ENCODE measurements around the gene TXNRD2. TPM values are rescaled to one million over a fixed set of nuclear protein-coding genes. Genes with fewer than 3 reads are reported as not detected.

Gene TXNRD2
- total and polyA plus RNA-seq, 2 experiments from 2014 or later, result 11.2 to 12.4 TPM

DNA sequence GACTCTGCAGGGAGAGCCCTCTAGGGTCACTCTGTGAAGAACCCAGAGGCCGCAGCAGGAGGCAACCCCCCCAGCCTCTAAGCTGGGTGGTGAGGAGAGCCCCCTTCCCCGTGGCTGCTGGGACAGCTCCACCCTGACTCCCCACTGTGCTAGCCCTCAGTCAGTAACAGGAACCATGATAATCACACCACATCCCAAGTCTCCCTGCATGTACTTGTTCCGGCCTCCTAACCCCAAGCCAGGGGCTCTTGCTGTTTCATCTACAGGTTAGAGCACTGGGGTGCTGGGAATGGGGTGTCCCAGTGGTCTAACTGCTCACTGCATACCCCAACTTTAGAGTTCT is 48.1 kb upstream of the TXNRD2 start:
- Mint-ChIP-seq H3K27me3 (ENCODE audit: insufficient read depth, low read depth, poor library complexity) (peaks cover 9% of the 10 kb centered on the region), H3K9me3 (no peaks in the 10 kb centered on the region), H3K27ac (no peak overlapping the region), H3K4me1 (peaks cover 3% of the 10 kb centered on the region; the same call in 2 of the 3 replicates), H3K4me3 (no peak overlapping the region), H3K36me3 (ENCODE audit: low read depth) (no peaks in the 10 kb centered on the region)
- no peak overlapping the region for H3K4me2 ChIP-seq
- no peak overlapping the region for H3K4me3 ChIP-seq
- no peak for ATAC-seq
- peaks cover 8% of the 10 kb centered on the region; the same call in 1 of the 2 replicates for H3K4me1 ChIP-seq (ENCODE audit: insufficient read depth)
- peaks cover 9% of the 10 kb centered on the region for H3K79me2 ChIP-seq (replicated peaks; ENCODE audit: insufficient read depth)
- no peaks in the 10 kb centered on the region for H4K20me1 ChIP-seq (replicated peaks; ENCODE audit: insufficient read depth)
- no peak for DNase-seq (ENCODE audit: low spot score)
- no peak overlapping the region for H2AFZ ChIP-seq
- no peaks in the 10 kb centered on the region for H3K9me2 ChIP-seq (ENCODE audit: insufficient read depth)
- no peak for TF ChIP-seq EZH2phosphoT487 (IDR thresholded peaks at IDR 0.05; ENCODE audit: unreplicated experiment)
- TF ChIP-seq NANOG (IDR thresholded peaks at IDR 0.05; ENCODE audit: borderline replicate concordance), result no peak
- TF ChIP-seq, protein P1, sequence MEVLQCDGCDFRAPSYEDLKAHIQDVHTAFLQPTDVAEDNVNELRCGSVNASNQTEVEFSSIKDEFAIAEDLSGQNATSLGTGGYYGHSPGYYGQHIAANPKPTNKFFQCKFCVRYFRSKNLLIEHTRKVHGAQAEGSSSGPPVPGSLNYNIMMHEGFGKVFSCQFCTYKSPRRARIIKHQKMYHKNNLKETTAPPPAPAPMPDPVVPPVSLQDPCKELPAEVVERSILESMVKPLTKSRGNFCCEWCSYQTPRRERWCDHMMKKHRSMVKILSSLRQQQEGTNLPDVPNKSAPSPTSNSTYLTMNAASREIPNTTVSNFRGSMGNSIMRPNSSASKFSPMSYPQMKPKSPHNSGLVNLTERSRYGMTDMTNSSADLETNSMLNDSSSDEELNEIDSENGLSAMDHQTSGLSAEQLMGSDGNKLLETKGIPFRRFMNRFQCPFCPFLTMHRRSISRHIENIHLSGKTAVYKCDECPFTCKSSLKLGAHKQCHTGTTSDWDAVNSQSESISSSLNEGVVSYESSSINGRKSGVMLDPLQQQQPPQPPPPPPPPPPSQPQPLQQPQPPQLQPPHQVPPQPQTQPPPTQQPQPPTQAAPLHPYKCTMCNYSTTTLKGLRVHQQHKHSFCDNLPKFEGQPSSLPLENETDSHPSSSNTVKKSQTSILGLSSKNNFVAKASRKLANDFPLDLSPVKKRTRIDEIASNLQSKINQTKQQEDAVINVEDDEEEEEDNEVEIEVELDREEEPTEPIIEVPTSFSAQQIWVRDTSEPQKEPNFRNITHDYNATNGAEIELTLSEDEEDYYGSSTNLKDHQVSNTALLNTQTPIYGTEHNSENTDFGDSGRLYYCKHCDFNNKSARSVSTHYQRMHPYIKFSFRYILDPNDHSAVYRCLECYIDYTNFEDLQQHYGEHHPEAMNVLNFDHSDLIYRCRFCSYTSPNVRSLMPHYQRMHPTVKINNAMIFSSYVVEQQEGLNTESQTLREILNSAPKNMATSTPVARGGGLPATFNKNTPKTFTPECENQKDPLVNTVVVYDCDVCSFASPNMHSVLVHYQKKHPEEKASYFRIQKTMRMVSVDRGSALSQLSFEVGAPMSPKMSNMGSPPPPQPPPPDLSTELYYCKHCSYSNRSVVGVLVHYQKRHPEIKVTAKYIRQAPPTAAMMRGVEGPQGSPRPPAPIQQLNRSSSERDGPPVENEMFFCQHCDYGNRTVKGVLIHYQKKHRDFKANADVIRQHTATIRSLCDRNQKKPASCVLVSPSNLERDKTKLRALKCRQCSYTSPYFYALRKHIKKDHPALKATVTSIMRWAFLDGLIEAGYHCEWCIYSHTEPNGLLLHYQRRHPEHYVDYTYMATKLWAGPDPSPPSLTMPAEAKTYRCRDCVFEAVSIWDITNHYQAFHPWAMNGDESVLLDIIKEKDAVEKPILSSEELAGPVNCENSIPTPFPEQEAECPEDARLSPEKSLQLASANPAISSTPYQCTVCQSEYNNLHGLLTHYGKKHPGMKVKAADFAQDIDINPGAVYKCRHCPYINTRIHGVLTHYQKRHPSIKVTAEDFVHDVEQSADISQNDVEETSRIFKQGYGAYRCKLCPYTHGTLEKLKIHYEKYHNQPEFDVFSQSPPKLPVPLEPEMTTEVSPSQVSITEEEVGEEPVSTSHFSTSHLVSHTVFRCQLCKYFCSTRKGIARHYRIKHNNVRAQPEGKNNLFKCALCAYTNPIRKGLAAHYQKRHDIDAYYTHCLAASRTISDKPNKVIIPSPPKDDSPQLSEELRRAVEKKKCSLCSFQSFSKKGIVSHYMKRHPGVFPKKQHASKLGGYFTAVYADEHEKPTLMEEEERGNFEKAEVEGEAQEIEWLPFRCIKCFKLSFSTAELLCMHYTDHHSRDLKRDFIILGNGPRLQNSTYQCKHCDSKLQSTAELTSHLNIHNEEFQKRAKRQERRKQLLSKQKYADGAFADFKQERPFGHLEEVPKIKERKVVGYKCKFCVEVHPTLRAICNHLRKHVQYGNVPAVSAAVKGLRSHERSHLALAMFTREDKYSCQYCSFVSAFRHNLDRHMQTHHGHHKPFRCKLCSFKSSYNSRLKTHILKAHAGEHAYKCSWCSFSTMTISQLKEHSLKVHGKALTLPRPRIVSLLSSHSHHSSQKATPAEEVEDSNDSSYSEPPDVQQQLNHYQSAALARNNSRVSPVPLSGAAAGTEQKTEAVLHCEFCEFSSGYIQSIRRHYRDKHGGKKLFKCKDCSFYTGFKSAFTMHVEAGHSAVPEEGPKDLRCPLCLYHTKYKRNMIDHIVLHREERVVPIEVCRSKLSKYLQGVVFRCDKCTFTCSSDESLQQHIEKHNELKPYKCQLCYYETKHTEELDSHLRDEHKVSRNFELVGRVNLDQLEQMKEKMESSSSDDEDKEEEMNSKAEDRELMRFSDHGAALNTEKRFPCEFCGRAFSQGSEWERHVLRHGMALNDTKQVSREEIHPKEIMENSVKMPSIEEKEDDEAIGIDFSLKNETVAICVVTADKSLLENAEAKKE (CRISPR knock-in tag; IDR thresholded peaks at IDR 0.05), result no peak
- TF ChIP-seq EZH2 (IDR thresholded peaks at IDR 0.05; ENCODE audit: low read depth, unreplicated experiment), result no peak
- no peak for TF ChIP-seq JUNB (IDR thresholded peaks at IDR 0.05; ENCODE audit: unreplicated experiment)
- TF ChIP-seq STAT1 (IDR thresholded peaks at IDR 0.05; ENCODE audit: unreplicated experiment), result no peak
- no peak for TF ChIP-seq ZNF331 (CRISPR knock-in tag; IDR thresholded peaks at IDR 0.05; ENCODE audit: low read depth)
- no peak for TF ChIP-seq POLR2AphosphoS5 (IDR thresholded peaks at IDR 0.05; ENCODE audit: low read depth)
- TF ChIP-seq, protein P2, sequence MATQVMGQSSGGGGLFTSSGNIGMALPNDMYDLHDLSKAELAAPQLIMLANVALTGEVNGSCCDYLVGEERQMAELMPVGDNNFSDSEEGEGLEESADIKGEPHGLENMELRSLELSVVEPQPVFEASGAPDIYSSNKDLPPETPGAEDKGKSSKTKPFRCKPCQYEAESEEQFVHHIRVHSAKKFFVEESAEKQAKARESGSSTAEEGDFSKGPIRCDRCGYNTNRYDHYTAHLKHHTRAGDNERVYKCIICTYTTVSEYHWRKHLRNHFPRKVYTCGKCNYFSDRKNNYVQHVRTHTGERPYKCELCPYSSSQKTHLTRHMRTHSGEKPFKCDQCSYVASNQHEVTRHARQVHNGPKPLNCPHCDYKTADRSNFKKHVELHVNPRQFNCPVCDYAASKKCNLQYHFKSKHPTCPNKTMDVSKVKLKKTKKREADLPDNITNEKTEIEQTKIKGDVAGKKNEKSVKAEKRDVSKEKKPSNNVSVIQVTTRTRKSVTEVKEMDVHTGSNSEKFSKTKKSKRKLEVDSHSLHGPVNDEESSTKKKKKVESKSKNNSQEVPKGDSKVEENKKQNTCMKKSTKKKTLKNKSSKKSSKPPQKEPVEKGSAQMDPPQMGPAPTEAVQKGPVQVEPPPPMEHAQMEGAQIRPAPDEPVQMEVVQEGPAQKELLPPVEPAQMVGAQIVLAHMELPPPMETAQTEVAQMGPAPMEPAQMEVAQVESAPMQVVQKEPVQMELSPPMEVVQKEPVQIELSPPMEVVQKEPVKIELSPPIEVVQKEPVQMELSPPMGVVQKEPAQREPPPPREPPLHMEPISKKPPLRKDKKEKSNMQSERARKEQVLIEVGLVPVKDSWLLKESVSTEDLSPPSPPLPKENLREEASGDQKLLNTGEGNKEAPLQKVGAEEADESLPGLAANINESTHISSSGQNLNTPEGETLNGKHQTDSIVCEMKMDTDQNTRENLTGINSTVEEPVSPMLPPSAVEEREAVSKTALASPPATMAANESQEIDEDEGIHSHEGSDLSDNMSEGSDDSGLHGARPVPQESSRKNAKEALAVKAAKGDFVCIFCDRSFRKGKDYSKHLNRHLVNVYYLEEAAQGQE (IDR thresholded peaks at IDR 0.05; ENCODE audit: unreplicated experiment), result no peak
- no peak for TF ChIP-seq CREB1 (CRISPR knock-in tag; IDR thresholded peaks at IDR 0.05; ENCODE audit: low read depth)
- TF ChIP-seq, protein P3, sequence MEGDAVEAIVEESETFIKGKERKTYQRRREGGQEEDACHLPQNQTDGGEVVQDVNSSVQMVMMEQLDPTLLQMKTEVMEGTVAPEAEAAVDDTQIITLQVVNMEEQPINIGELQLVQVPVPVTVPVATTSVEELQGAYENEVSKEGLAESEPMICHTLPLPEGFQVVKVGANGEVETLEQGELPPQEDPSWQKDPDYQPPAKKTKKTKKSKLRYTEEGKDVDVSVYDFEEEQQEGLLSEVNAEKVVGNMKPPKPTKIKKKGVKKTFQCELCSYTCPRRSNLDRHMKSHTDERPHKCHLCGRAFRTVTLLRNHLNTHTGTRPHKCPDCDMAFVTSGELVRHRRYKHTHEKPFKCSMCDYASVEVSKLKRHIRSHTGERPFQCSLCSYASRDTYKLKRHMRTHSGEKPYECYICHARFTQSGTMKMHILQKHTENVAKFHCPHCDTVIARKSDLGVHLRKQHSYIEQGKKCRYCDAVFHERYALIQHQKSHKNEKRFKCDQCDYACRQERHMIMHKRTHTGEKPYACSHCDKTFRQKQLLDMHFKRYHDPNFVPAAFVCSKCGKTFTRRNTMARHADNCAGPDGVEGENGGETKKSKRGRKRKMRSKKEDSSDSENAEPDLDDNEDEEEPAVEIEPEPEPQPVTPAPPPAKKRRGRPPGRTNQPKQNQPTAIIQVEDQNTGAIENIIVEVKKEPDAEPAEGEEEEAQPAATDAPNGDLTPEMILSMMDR (conservative IDR thresholded peaks at IDR 0.05; ENCODE audit: low read depth in 2 of 2), result no peak
- H3F3A ChIP-seq (replicated peaks; ENCODE audit: low read depth), result no peaks in the 10 kb centered on the region
- H3K27me3 ChIP-seq (ENCODE audit: insufficient read depth), result no peaks in the 10 kb centered on the region
- H3K36me3 ChIP-seq (ENCODE audit: insufficient read depth), result no peaks in the 10 kb centered on the region
- H3K27ac ChIP-seq (ENCODE audit: low read depth), result no peak overlapping the region
